Kidney (tissue), 22 donors: ENCODE measurements around the gene OR4D1. TPM values are rescaled to one million over a fixed set of nuclear protein-coding genes. Genes with fewer than 3 reads are reported as not detected.
"Not testable (repeated sequence)": the region's sequence is repeated elsewhere in the genome, so short reads cannot be mapped to it uniquely, and the experiment has no call there.

Experiments
- DNase-seq, 5 donors: peaks; one replicate each; pipeline ENCODE4 v3.0.0-alpha.2; 2013 to 2020
- FAIRE-seq: peaks from 2 replicates; lab custom pipeline; 2012; peaks lifted over from hg19 to GRCh38; lab: Jason Lieb, UNC
- H3K27ac ChIP-seq, 2 donors: one replicate each; pipeline ENCODE4 v1.7.0; 2013; ENCODE audit warnings: low read depth in 2 of 2, low read length in 2 of 2, inconsistent platforms in 1 of 2
- H3K27me3 ChIP-seq: one replicate; pipeline ENCODE4 v1.7.1; 2013; ENCODE audit warnings: low read length, inconsistent platforms; ENCODE audit not compliant: control insufficient read depth, insufficient read depth
- H3K36me3 ChIP-seq, 3 donors: one replicate each; pipeline versions ENCODE4 v1.7.0 to v1.7.1; 2013; ENCODE audit warnings: low read length in 3 of 3, control low read depth in 1 of 3, inconsistent platforms in 1 of 3; ENCODE audit not compliant: insufficient read depth in 3 of 3, control insufficient read depth in 2 of 3
- H3K4me1 ChIP-seq, 3 donors: one replicate each; pipeline versions ENCODE4 v1.7.0 to v1.7.1; 2013; ENCODE audit warnings: low read length in 3 of 3, inconsistent platforms in 1 of 3, low read depth in 1 of 3; ENCODE audit not compliant: control insufficient read depth in 2 of 3, insufficient read depth in 2 of 3
- H3K4me3 ChIP-seq, 3 donors: one replicate each; pipeline versions ENCODE4 v1.7.0 to v1.8.1; 2013; ENCODE audit warnings: low read length in 3 of 3, control low read depth in 1 of 3, inconsistent platforms in 1 of 3
- H3K9ac ChIP-seq, 3 donors: one replicate each; pipeline versions ENCODE4 v1.7.0 to v1.7.1; 2013; ENCODE audit warnings: low read length in 3 of 3, control low read depth in 1 of 3, inconsistent platforms in 1 of 3
- H3K9me3 ChIP-seq, 3 donors: one replicate each; pipeline versions ENCODE4 v1.7.0 to v1.7.1; 2013; ENCODE audit warnings: low read length in 3 of 3, control low read depth in 1 of 3, inconsistent platforms in 1 of 3; ENCODE audit not compliant: control insufficient read depth in 2 of 3, insufficient read depth in 1 of 3
- intact Hi-C: fragments of 100-400 bp; cut with DNase I; formaldehyde crosslinking; loops from one replicate; pipeline ENCODE4 v1.11.1; 2022
- long read RNA-seq, 10 donors: library from polyadenylated mRNA in 1 of 10; unstranded in 1 of 10; transcript quantifications; one replicate each; pipeline ENCODE4 v2.0.0 and lab custom pipeline, GENCODE V29; 2021 to 2026
- polyA plus RNA-seq: library from polyadenylated mRNA; stranded (reverse); fragments of 350-450 nt; fragmentation: Illumina TruSeq; extraction: RNeasy Lipid Tissue Mini Kit (QIAGEN cat#74804); gene quantifications from one replicate; pipeline ENCODE4 v1.2.3, GENCODE V29; 2014; ENCODE audit warnings: low read depth, low replicate concordance; ENCODE audit not compliant: insufficient read depth
- total RNA-seq: library from RNA; stranded (reverse); fragmentation: NEBNext Ultra II Directional; extraction: Animal tissue kit (Norgen Biotek cat#: 25700); gene quantifications from one replicate; pipeline ENCODE4 v1.2.1, GENCODE V29; 2021
- TF ChIP-seq, protein P1 (sequence below): IDR thresholded peaks from 3 replicates; pipeline ENCODE4 v1.5.1; 2012; ENCODE audit warnings: mild to moderate bottlenecking, moderate library complexity, borderline replicate concordance; ENCODE audit not compliant: insufficient read depth; ENCODE audit errors: extremely low read depth
- donor health status: control.
- donor health status: control.
- donor health status: control.
- donor health status: control.
- donor health status: control.
- donor health status: DM: yes; HTN: yes; CAD: no.
- donor health status: Normal renal cell carcinoma (clear cell type).

OR4D1 gene
- total RNA-seq (0.06 TPM), polyA plus RNA-seq (not detected)
- long read RNA-seq, donor 1, result 0 reads
- long read RNA-seq, donor 2, result 0 reads
- long read RNA-seq, donor 3, result 0 reads
- long read RNA-seq, donor 4, result 0 reads
- long read RNA-seq, donor 5, result 0 reads
- long read RNA-seq, donor 6, result 0 reads
- long read RNA-seq, donor 7, result 0 reads
- long read RNA-seq, donor 8, result 0 reads
- long read RNA-seq, donor 9, result 0 reads
- long read RNA-seq, donor 10, result 0 reads

DNA sequence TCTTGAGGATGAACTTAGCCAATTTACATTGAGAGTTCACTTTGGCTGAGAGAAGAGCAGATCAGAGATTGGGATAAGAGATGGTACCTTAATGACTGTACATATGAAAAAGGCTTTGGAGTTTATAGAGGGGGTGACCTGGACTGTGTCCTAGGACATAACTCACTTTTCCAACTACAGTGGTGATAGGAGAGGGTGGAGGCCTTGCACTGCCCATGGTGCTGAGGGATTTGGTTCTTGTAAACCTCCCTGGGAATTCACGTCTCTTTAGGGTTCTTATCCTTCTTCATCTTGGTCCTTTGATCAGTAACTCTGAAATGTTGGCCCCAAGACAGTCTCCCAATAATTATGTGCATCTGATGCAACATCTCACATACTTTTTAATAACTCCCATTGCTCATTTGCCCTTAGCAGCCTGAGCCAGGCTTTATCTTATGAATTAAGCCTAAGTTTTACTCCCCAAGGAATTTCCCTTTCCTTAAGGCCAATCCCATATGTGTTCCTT, at the start of gene OR4D1:
TSS of gene OR4D1 (plus strand) at position 455 of the 505 bp plus-strand sequence. CDS start 6,770 bp downstream, outside the sequence.
- Histone ChIP-seq H3K4me3 (no peak within 1 kb of the TSS), H3K4me1 (no peaks in the 10 kb centered on the region), H3K9me3 (peaks cover 0 to 20% (median 13%) of the 10 kb centered on the region in 3 donors), H3K27ac (no peak within 1 kb of the TSS), H3K27me3 (peaks cover 7% of the 10 kb centered on the region), H3K9ac (no peak within 1 kb of the TSS), H3K36me3 (no peaks in the 10 kb centered on the region)
- TF ChIP-seq, protein P1, sequence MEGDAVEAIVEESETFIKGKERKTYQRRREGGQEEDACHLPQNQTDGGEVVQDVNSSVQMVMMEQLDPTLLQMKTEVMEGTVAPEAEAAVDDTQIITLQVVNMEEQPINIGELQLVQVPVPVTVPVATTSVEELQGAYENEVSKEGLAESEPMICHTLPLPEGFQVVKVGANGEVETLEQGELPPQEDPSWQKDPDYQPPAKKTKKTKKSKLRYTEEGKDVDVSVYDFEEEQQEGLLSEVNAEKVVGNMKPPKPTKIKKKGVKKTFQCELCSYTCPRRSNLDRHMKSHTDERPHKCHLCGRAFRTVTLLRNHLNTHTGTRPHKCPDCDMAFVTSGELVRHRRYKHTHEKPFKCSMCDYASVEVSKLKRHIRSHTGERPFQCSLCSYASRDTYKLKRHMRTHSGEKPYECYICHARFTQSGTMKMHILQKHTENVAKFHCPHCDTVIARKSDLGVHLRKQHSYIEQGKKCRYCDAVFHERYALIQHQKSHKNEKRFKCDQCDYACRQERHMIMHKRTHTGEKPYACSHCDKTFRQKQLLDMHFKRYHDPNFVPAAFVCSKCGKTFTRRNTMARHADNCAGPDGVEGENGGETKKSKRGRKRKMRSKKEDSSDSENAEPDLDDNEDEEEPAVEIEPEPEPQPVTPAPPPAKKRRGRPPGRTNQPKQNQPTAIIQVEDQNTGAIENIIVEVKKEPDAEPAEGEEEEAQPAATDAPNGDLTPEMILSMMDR, result no peak
- DNase-seq (no peak), FAIRE-seq (no peak)
- intact Hi-C loops, result no loop called here

DNA sequence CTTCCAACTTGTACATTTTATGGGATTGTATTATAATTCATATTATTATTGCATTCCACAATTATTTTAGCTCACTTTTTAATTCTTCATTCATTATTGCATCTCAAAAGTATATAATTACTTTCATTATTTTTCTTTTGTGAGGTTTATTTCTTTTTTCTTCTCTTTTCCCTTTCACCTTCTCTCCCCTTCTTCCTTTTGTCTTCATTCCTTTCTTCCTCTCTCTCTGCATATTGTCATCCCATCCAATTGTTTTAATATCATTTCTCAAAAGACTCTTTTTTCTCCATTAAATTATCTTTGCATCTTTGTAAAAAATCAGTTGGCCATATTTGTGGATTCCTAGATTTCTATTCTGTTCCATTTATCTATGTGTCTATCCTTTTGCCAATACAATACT, 47.7 kb upstream of the OR4D1 start:
- FAIRE-seq (no peak), DNase-seq (no peak)
- Histone ChIP-seq H3K36me3 (no peaks in the 10 kb centered on the region), H3K27me3 (no peaks in the 10 kb centered on the region), H3K9ac (no peak overlapping the region), H3K9me3 (no peaks in the 10 kb centered on the region), H3K4me1 (no peaks in the 10 kb centered on the region), H3K27ac (no peak overlapping the region), H3K4me3 (no peak overlapping the region)
- TF ChIP-seq, protein P1, result no peak
- intact Hi-C loops, result no loop called here

DNA sequence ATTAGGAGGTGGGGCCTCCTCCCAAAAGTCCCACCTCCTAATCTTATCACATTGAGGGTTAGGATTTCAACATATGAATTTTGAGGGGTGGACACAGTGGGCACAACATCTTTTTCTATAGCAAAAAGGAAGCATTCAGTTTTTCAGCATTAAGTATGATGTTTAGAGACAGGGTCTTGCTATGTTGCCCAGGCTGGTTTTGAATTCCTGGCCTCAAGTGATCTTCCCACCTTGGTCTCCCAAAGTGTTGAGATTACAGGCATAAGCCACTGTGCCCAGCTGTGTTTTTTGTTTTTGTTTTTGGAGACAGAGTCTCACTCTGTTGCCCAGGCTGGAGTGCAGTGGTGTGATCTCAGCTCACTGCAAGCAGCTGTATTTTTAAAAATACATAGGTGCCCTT, 46.3 kb upstream of the OR4D1 start:
- H3K27me3 ChIP-seq, FAIRE-seq, H3K4me1 ChIP-seq, DNase-seq, H3K4me3 ChIP-seq, H3K36me3 ChIP-seq, H3K9ac ChIP-seq, intact Hi-C loops, H3K9me3 ChIP-seq, H3K27ac ChIP-seq: not testable (repeated sequence)

DNA sequence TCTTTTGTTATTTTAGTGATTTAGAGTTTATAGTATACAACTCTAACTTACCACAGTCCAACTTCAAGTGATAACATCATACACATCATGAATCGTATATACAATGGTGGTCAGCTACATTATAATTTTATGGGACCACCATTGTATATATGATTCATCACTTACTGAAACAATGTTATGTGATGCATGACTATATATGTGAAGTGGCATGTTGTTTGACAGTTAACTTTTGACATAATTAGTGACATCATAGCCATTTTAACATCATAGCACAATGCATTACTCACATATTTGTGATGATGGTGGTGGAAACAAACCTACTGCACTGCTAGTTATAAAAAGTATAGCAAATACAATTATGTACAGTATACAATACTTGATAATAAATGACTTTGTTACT, 43.1 kb upstream of the OR4D1 start:
- no peak overlapping the region for H3K27ac ChIP-seq
- intact Hi-C loops, result no loop called here
- TF ChIP-seq, protein P1, result no peak
- no peak for DNase-seq
- no peak for FAIRE-seq
- H3K36me3 ChIP-seq, result no peaks in the 10 kb centered on the region
- H3K4me3 ChIP-seq, result no peak overlapping the region
- no peaks in the 10 kb centered on the region for H3K9me3 ChIP-seq
- H3K27me3 ChIP-seq, result no peaks in the 10 kb centered on the region
- H3K4me1 ChIP-seq, result no peaks in the 10 kb centered on the region
- no peak overlapping the region for H3K9ac ChIP-seq
